ENCODE results near the gene NCOA5.

DNA sequence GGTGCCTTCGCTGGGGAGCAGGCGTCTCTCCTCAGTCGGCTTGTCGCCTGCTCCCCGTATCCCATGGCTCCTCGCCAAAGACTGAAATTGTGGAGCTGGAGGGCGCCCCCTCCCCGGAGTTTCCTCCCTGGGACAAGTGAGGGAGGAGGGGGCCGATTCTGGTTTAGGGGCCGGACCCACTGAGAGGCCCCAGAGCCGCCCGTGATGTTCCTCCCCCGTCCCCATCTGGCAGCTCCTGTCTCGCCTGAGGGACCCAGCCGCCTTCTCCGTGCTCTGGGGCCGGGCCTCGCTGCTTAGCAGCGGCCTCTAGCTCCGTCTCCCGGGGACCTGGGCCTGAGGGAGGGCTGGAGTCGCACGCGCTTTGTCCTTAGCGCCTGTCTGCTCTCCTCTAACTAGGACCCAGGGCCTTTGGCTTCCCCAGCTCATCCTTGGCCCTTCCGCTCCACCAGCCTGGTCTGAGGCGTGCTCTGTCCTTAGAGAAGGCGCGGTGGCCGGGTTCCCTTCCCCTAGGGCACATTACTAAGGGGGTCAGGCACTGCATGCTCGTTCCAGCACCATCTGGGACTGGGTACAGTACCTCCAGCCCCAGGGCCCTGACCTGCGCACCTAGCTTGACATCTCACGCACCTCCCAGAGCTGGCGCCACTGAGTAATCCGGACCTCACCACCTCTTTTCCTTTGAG, 31.0 kb downstream of the NCOA5 start:
- TF ChIP-seq, protein P1, sequence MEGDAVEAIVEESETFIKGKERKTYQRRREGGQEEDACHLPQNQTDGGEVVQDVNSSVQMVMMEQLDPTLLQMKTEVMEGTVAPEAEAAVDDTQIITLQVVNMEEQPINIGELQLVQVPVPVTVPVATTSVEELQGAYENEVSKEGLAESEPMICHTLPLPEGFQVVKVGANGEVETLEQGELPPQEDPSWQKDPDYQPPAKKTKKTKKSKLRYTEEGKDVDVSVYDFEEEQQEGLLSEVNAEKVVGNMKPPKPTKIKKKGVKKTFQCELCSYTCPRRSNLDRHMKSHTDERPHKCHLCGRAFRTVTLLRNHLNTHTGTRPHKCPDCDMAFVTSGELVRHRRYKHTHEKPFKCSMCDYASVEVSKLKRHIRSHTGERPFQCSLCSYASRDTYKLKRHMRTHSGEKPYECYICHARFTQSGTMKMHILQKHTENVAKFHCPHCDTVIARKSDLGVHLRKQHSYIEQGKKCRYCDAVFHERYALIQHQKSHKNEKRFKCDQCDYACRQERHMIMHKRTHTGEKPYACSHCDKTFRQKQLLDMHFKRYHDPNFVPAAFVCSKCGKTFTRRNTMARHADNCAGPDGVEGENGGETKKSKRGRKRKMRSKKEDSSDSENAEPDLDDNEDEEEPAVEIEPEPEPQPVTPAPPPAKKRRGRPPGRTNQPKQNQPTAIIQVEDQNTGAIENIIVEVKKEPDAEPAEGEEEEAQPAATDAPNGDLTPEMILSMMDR (IDR thresholded peaks at IDR 0.05) = no peak
- no peak for TF ChIP-seq POLR2A (IDR thresholded peaks at IDR 0.05)
